A673 (cell line): ENCODE data around the gene RPS21. TPM values are rescaled to one million over a fixed set of nuclear protein-coding genes. Genes with fewer than 3 reads are reported as not detected.

Source experiments
- BruUV-seq: library from RNA; stranded (reverse); fragments of 400-500 nt; replicated peaks from 2 replicates; lab custom pipeline; 2021; lab: Mats Ljungman, UMichigan
- CTCF ChIA-PET: fragments of 300-600 bp; sonication (Branson Sonifier 250); formaldehyde crosslinking; loops from one replicate; lab custom pipeline; 2022; ENCODE audit warnings: antibody characterized with exemption; lab: Charles Lee
- POLR2A ChIA-PET: fragments of 300-600 bp; sonication (Branson Sonifier 250); formaldehyde crosslinking; loops from one replicate; lab custom pipeline; 2022; ENCODE audit warnings: antibody characterized with exemption; ENCODE audit not compliant: low non-redundant PET; lab: Charles Lee
- DNase-seq: peaks from one replicate; pipeline ENCODE4 v3.0.0-alpha.2; 2015; ENCODE audit warnings: low spot score
- H3K27ac ChIP-seq: fragments of 200-600 bp; sonication (generic); 2 replicates; pipeline ENCODE4 v1.5.1; 2016; ENCODE audit warnings: mixed run types, low read depth, mild to moderate bottlenecking, mixed read lengths, antibody characterized with exemption, low read length; ENCODE audit not compliant: poor library complexity, severe bottlenecking
- H3K27me3 ChIP-seq: fragments of 200-600 bp; sonication (generic); replicated peaks from 2 replicates; pipeline ENCODE4 v1.6.1; 2017; ENCODE audit warnings: mixed run types, low read depth, mild to moderate bottlenecking, mixed read lengths, antibody characterized with exemption, low read length; ENCODE audit not compliant: insufficient read depth, poor library complexity
- H3K36me3 ChIP-seq: fragments of 200-600 bp; sonication (generic); 2 replicates; pipeline ENCODE4 v1.6.1; 2016; ENCODE audit warnings: mixed run types, mild to moderate bottlenecking, mixed read lengths, antibody characterized with exemption, low read length; ENCODE audit not compliant: insufficient read depth, poor library complexity, severe bottlenecking
- H3K4me1 ChIP-seq: fragments of 200-600 bp; sonication (generic); 2 replicates; pipeline ENCODE4 v1.6.1; 2017; ENCODE audit warnings: mixed run types, mild to moderate bottlenecking, mixed read lengths, antibody characterized with exemption, low read length; ENCODE audit not compliant: insufficient read depth, poor library complexity, severe bottlenecking
- H3K4me3 ChIP-seq: fragments of 200-600 bp; sonication (generic); 2 replicates; pipeline ENCODE4 v1.5.1; 2016; ENCODE audit warnings: low read depth, mixed run types, mild to moderate bottlenecking, mixed read lengths, low read length; ENCODE audit not compliant: poor library complexity, severe bottlenecking
- H3K9me3 ChIP-seq: fragments of 200-600 bp; sonication (generic); 2 replicates; pipeline ENCODE4 v1.6.1; 2016; ENCODE audit warnings: mixed run types, low read depth, mild to moderate bottlenecking, mixed read lengths, antibody characterized with exemption, low read length; ENCODE audit not compliant: poor library complexity, severe bottlenecking
- CTCF ChIP-seq: fragments of 300-800, 200-600 bp; sonication (generic); conservative IDR thresholded peaks from 2 replicates; pipeline ENCODE4 v1.5.1; 2017; ENCODE audit warnings: low read depth, mild to moderate bottlenecking, antibody characterized with exemption, low read length, moderate library complexity, mixed read lengths
- EZH2 ChIP-seq: fragments of 200-600 bp; sonication (generic); IDR thresholded peaks from 2 replicates; pipeline ENCODE4 v1.6.1; 2017; ENCODE audit warnings: borderline replicate concordance, low read depth, mild to moderate bottlenecking, mixed read lengths, antibody characterized with exemption, low read length; ENCODE audit not compliant: poor library complexity, severe bottlenecking
- intact Hi-C: fragments of 100-400 bp; cut with micrococcal nuclease; formaldehyde crosslinking; loops from one replicate; pipeline ENCODE4 v1.10.0; 2022; ENCODE audit not compliant: unreplicated experiment
- total RNA-seq: library from RNA; stranded (reverse); gene quantifications from 2 replicates; pipeline ENCODE4 v1.2.3, GENCODE V29; 2021

Gene RPS21
- total RNA-seq, 1 experiment from 2014 or later: 1,506 TPM

GRCh38 chr20:62354031-62354808 lies 32.7 kb upstream of the RPS21 start:
- Histone ChIP-seq H3K4me3 (no peak overlapping the region), H3K4me1 (no peaks in the 10 kb centered on the region), H3K36me3 (no peaks in the 10 kb centered on the region), H3K9me3 (no peaks in the 10 kb centered on the region), H3K27ac (no peak overlapping the region), H3K27me3 (no peaks in the 10 kb centered on the region)
- TF ChIP-seq EZH2: no peak
- no peak for TF ChIP-seq CTCF
- intact Hi-C loops: no loop called here
- BruUV-seq: no TSS peak
- DNase-seq: no peak
- ChIA-PET POLR2A (no interaction called here), CTCF (no interaction called here)

- no TSS peak for BruUV-seq
These were observed 32.0 kb upstream of the RPS21 start for GRCh38 chr20:62354811-62355341.

GRCh38 chr20:62355516-62355877 lies 31.4 kb upstream of the RPS21 start:
- CTCF ChIA-PET: no interaction called here
- Histone ChIP-seq H3K36me3 (no peaks in the 10 kb centered on the region), H3K4me1 (no peaks in the 10 kb centered on the region), H3K4me3 (no peak overlapping the region), H3K9me3 (no peaks in the 10 kb centered on the region), H3K27ac (no peak overlapping the region), H3K27me3 (no peaks in the 10 kb centered on the region)
- POLR2A ChIA-PET: no interaction called here
- intact Hi-C loops: no loop called here
- no peak for DNase-seq
- BruUV-seq: no TSS peak
- no peak for TF ChIP-seq EZH2

More at GRCh38 chr20:62354811-62355341, 32.0 kb upstream of the RPS21 start:
- no peak overlapping the region for H3K27ac ChIP-seq
- H3K4me3 ChIP-seq: no peak overlapping the region
- H3K9me3 ChIP-seq: no peaks in the 10 kb centered on the region
- H3K27me3 ChIP-seq: no peaks in the 10 kb centered on the region
- H3K36me3 ChIP-seq: no peaks in the 10 kb centered on the region
- no peak for TF ChIP-seq CTCF
- TF ChIP-seq EZH2: no peak
- POLR2A ChIA-PET: no interaction called here
- CTCF ChIA-PET: no interaction called here
- no peak for DNase-seq
- intact Hi-C loops: no loop called here
- H3K4me1 ChIP-seq: no peaks in the 10 kb centered on the region
